Fibroblast of mammary gland (primary cell): Measurements from ENCODE around the gene MYBPC1.
"Not testable (repeated sequence)": the region's sequence is repeated elsewhere in the genome, so short reads cannot be mapped to it uniquely, and the experiment has no call there.

ENCODE experiments used
- DNase-seq: peaks from one replicate; pipeline ENCODE4 v3.0.0-alpha.2; 2010; ENCODE audit warnings: low read depth
- H3K4me3 ChIP-seq: 2 replicates; pipeline ENCODE4 v1.5.1; 2011; ENCODE audit warnings: low read depth, mild to moderate bottlenecking, low read length, moderate library complexity; ENCODE audit not compliant: control insufficient read depth
- CTCF ChIP-seq: conservative IDR thresholded peaks from 2 replicates; pipeline ENCODE4 v1.5.1; 2011; ENCODE audit warnings: low read depth, low read length, inconsistent platforms; ENCODE audit not compliant: control insufficient read depth, insufficient read depth

MYBPC1 gene

DNA sequence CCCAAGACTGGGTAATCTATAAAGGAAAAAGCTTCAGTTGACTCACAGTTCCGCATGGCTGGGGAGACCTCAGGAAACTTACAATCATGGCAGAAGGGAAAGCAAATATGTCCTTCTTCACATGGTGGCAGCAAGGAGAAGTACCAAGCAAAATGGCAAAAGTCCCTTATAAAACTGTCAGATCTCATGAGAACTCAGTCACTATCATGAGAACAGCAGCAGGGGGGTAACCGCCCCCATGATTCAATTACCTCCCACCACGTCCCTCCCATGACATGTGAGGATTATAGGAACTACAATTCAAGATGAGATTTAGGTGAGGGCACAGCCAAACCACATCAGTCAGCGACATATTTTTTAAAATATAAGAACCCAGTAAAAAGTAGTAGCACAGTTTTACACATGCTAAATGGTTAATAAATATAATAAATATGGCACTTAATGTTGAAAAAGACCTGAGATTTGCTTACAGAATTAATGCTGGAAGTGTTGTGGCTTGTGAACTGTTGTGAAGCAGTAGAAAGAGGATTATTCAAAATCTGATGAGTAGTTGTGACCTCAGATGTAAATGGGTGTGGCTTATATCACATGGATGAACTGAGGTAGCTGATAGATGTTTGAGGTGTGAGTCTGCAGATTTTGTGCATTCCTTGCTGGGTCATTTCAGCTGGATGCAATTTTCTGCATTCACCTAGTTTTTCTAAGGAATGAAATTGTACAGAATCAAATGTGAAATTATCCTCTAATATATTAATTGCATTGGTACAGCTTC lies 55.8 kb downstream of the MYBPC1 start:
- peak; percentile 4 for DNase-seq

GRCh38 chr12:101653030-101653429 lies 58.3 kb downstream of the MYBPC1 start:
- no peak overlapping the region for H3K4me3 ChIP-seq
- TF ChIP-seq CTCF = no peak
- DNase-seq = no peak

More for the DNA sequence above, 55.8 kb downstream of the MYBPC1 start:
- no peak overlapping the region for H3K4me3 ChIP-seq
- TF ChIP-seq CTCF = no peak

DNA sequence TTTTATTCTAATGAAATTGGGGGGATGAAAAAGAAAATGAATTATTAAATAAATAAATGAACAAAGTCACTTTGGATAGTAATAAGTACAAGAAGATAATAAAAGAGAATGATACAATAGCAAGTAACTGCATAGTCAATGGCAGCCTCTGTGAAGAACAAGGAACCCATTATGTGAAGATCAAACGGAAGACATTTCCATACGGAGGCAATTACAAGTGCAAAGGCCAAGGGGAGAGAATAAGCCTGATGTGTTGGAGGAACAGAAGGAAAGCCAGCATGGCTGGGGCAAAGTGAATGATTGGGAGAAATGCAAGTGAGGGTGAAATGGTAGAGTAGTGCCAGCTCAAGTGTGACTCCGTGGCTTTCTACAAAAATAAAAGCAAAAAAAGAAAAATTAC lies 58.7 kb downstream of the MYBPC1 start:
- no peak for TF ChIP-seq CTCF
- DNase-seq = no peak
- no peak overlapping the region for H3K4me3 ChIP-seq

DNA sequence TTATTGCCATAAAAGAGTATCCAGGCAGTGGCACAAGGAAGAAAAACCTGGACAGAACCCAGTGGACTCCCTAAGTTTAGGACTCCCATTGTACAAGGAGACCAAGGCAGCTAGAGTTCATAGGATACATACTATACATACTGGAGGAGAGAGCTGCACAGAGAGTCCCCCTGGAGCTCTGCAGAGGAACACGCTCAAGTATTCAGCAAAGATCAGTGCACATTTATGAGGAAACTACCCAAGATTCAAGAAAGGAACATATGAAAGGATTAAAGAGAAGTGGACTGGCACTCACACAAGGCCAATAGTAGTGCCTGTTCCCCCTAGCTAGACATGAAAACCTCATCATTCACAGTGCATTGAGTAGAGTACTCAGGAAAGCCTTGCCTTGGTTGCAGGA lies 59.7 kb downstream of the MYBPC1 start:
- no peak for DNase-seq
- no peak for TF ChIP-seq CTCF
- H3K4me3 ChIP-seq = no peak overlapping the region

- H3K4me3 ChIP-seq = no peak overlapping the region
- TF ChIP-seq CTCF = no peak
- DNase-seq = no peak
Measured at GRCh38 chr12:101655393-101655792, 60.6 kb downstream of the MYBPC1 start.

- peak; percentile 41 for DNase-seq
- H3K4me3 ChIP-seq = not testable (repeated sequence)
Measured at GRCh38 chr12:101660662-101661061, 65.9 kb downstream of the MYBPC1 start.

GRCh38 chr12:101663298-101663697 lies 68.5 kb downstream of the MYBPC1 start:
- no peak overlapping the region for H3K4me3 ChIP-seq
- no peak for TF ChIP-seq CTCF
- DNase-seq = no peak
